ENCODE measurements around the gene DDOST.

Gene DDOST

GRCh38 chr1:20661207-20662109 lies at the start of gene DDOST:
TSS of gene DDOST (minus strand) at chr1:20661369. CDS start at chr1:20661350, 19 bp downstream.
- H3K27ac Mint-ChIP-seq, result peak within 1 kb of the TSS; percentile 99
- H3K9me3 Mint-ChIP-seq (ENCODE audit: low read depth), result no peaks in the 10 kb centered on the region
- no peaks in the 10 kb centered on the region for H3K27me3 Mint-ChIP-seq
- H3K4me3 Mint-ChIP-seq, result peak within 1 kb of the TSS; percentile 99
- H3K4me1 Mint-ChIP-seq (ENCODE audit: low read depth), result peaks cover 52% of the 10 kb centered on the region
- peaks cover 2% of the 10 kb centered on the region for H3K36me3 Mint-ChIP-seq

GRCh38 chr1:20710469-20711284 lies 49.5 kb upstream of the DDOST start:
- Mint-ChIP-seq H3K9me3 (ENCODE audit: low read depth) (no peaks in the 10 kb centered on the region), H3K27me3 (peaks cover 9% of the 10 kb centered on the region), H3K27ac (no peak overlapping the region), H3K36me3 (no peaks in the 10 kb centered on the region), H3K4me3 (no peak overlapping the region), H3K4me1 (ENCODE audit: low read depth) (no peaks in the 10 kb centered on the region)

- Mint-ChIP-seq H3K36me3 (no peaks in the 10 kb centered on the region), H3K27me3 (peaks cover 4% of the 10 kb centered on the region), H3K27ac (no peak overlapping the region), H3K4me1 (ENCODE audit: low read depth) (no peaks in the 10 kb centered on the region), H3K9me3 (ENCODE audit: low read depth) (no peaks in the 10 kb centered on the region), H3K4me3 (no peak overlapping the region)
Observed at GRCh38 chr1:20709868-20710267, 48.7 kb upstream of the DDOST start.

- Mint-ChIP-seq H3K36me3 (no peaks in the 10 kb centered on the region), H3K27ac (no peak overlapping the region), H3K4me3 (no peak overlapping the region), H3K4me1 (ENCODE audit: low read depth) (no peaks in the 10 kb centered on the region), H3K9me3 (ENCODE audit: low read depth) (no peaks in the 10 kb centered on the region), H3K27me3 (peaks cover 4% of the 10 kb centered on the region)
Observed at GRCh38 chr1:20708891-20709290, 47.7 kb upstream of the DDOST start.

- Mint-ChIP-seq H3K4me3 (no peak overlapping the region), H3K27me3 (peaks cover 2% of the 10 kb centered on the region), H3K27ac (no peak overlapping the region), H3K9me3 (ENCODE audit: low read depth) (no peaks in the 10 kb centered on the region), H3K36me3 (no peaks in the 10 kb centered on the region), H3K4me1 (ENCODE audit: low read depth) (no peaks in the 10 kb centered on the region)
Observed at GRCh38 chr1:20708057-20708456, 46.9 kb upstream of the DDOST start.

- Mint-ChIP-seq H3K36me3 (no peaks in the 10 kb centered on the region), H3K4me3 (no peak overlapping the region), H3K27ac (no peak overlapping the region), H3K4me1 (ENCODE audit: low read depth) (no peaks in the 10 kb centered on the region), H3K27me3 (peaks cover 2% of the 10 kb centered on the region), H3K9me3 (ENCODE audit: low read depth) (no peaks in the 10 kb centered on the region)
Observed at GRCh38 chr1:20706841-20707240, 45.7 kb upstream of the DDOST start.

GRCh38 chr1:20705203-20705755 lies 44.1 kb upstream of the DDOST start:
- Mint-ChIP-seq H3K27me3 (peaks cover 2% of the 10 kb centered on the region), H3K4me1 (ENCODE audit: low read depth) (no peaks in the 10 kb centered on the region), H3K36me3 (no peaks in the 10 kb centered on the region), H3K4me3 (no peak overlapping the region), H3K27ac (no peak overlapping the region), H3K9me3 (ENCODE audit: low read depth) (no peaks in the 10 kb centered on the region)

- H3K4me1 Mint-ChIP-seq (ENCODE audit: low read depth), result no peaks in the 10 kb centered on the region
- H3K27me3 Mint-ChIP-seq, result peaks cover 2% of the 10 kb centered on the region
- no peaks in the 10 kb centered on the region for H3K9me3 Mint-ChIP-seq (ENCODE audit: low read depth)
- H3K4me3 Mint-ChIP-seq, result no peak overlapping the region
- H3K27ac Mint-ChIP-seq, result no peak overlapping the region
- H3K36me3 Mint-ChIP-seq, result no peaks in the 10 kb centered on the region
Observed at GRCh38 chr1:20704390-20705202, 43.4 kb upstream of the DDOST start.

- Mint-ChIP-seq H3K36me3 (no peaks in the 10 kb centered on the region), H3K27me3 (no peaks in the 10 kb centered on the region), H3K27ac (no peak overlapping the region), H3K9me3 (ENCODE audit: low read depth) (no peaks in the 10 kb centered on the region), H3K4me3 (no peak overlapping the region), H3K4me1 (ENCODE audit: low read depth) (no peaks in the 10 kb centered on the region)
Observed at GRCh38 chr1:20703124-20703756, 42.1 kb upstream of the DDOST start.

- Mint-ChIP-seq H3K36me3 (no peaks in the 10 kb centered on the region), H3K27me3 (no peaks in the 10 kb centered on the region), H3K4me3 (no peak overlapping the region), H3K4me1 (ENCODE audit: low read depth) (no peaks in the 10 kb centered on the region), H3K9me3 (ENCODE audit: low read depth) (no peaks in the 10 kb centered on the region), H3K27ac (no peak overlapping the region)
Observed at GRCh38 chr1:20702416-20702815, 41.2 kb upstream of the DDOST start.

- Mint-ChIP-seq H3K4me1 (ENCODE audit: low read depth) (no peaks in the 10 kb centered on the region), H3K27ac (no peak overlapping the region), H3K4me3 (no peak overlapping the region), H3K36me3 (no peaks in the 10 kb centered on the region), H3K27me3 (no peaks in the 10 kb centered on the region), H3K9me3 (ENCODE audit: low read depth) (no peaks in the 10 kb centered on the region)
Observed at GRCh38 chr1:20701847-20702246, 40.7 kb upstream of the DDOST start.

GRCh38 chr1:20701446-20701845 lies 40.3 kb upstream of the DDOST start:
- no peaks in the 10 kb centered on the region for H3K27me3 Mint-ChIP-seq
- no peak overlapping the region for H3K4me3 Mint-ChIP-seq
- H3K4me1 Mint-ChIP-seq (ENCODE audit: low read depth), result no peaks in the 10 kb centered on the region
- no peaks in the 10 kb centered on the region for H3K36me3 Mint-ChIP-seq
- no peaks in the 10 kb centered on the region for H3K9me3 Mint-ChIP-seq (ENCODE audit: low read depth)
- H3K27ac Mint-ChIP-seq, result no peak overlapping the region

GRCh38 chr1:20700636-20701215 lies 39.6 kb upstream of the DDOST start:
- Mint-ChIP-seq H3K4me3 (no peak overlapping the region), H3K9me3 (ENCODE audit: low read depth) (no peaks in the 10 kb centered on the region), H3K27ac (no peak overlapping the region), H3K4me1 (ENCODE audit: low read depth) (peaks cover 2% of the 10 kb centered on the region), H3K27me3 (no peaks in the 10 kb centered on the region), H3K36me3 (no peaks in the 10 kb centered on the region)

GRCh38 chr1:20699558-20699957 lies 38.4 kb upstream of the DDOST start:
- Mint-ChIP-seq H3K9me3 (ENCODE audit: low read depth) (no peaks in the 10 kb centered on the region), H3K4me3 (no peak overlapping the region), H3K27ac (no peak overlapping the region), H3K4me1 (ENCODE audit: low read depth) (peaks cover 2% of the 10 kb centered on the region), H3K27me3 (no peaks in the 10 kb centered on the region), H3K36me3 (no peaks in the 10 kb centered on the region)

Data from activated naive CD8-positive, alpha-beta T cell (primary cell).